NCI-H2196 treated with DMSO at 0.1 percent for 48 hours (cell line): Measurements from ENCODE around the gene AADACL3.
"Not testable (repeated sequence)": the region's sequence is repeated elsewhere in the genome, so short reads cannot be mapped to it uniquely, and the experiment has no call there.

Source experiments
- DNase-seq: peaks from one replicate; lab custom pipeline; 2025; ENCODE audit not compliant: unreplicated experiment; lab: John Stamatoyannopoulos, UW

The AADACL3 gene

DNA sequence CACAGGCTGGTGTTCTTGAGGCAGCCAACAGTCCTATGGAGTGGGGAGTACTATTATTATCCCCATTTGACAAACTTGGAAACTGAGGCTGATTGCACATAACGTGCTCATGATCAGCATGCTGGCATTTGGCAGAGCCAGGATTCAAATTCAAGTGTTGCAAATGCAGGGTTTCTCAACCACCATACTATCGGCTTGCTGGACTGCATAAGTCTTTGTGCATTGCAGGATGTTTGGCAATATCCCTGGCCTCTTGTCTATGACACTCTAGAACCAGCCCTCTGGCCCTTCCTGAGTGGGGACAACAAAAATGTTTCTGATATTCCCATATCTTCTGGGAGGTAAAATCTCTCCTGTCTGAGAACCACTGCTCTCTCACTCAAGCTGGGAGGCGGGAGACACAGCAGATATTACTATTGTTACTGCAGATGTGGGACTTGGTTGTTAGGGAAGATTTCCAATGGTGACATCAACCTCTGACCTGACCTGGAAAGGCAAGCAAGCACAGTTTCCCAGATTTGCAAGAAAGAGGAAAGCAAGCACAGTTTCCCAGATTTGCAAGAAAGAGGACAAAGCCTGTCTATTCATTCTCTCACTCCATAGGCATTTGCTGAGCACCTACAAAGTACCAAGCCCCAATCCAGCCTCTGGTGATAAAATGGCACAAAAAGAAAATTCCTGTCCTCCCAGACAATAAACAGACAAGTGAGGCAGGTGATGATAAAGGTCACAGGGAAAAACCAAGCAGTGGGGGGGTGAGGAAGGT, 1.0 kb upstream of the AADACL3 start:
- DNase-seq, result no peak

DNA sequence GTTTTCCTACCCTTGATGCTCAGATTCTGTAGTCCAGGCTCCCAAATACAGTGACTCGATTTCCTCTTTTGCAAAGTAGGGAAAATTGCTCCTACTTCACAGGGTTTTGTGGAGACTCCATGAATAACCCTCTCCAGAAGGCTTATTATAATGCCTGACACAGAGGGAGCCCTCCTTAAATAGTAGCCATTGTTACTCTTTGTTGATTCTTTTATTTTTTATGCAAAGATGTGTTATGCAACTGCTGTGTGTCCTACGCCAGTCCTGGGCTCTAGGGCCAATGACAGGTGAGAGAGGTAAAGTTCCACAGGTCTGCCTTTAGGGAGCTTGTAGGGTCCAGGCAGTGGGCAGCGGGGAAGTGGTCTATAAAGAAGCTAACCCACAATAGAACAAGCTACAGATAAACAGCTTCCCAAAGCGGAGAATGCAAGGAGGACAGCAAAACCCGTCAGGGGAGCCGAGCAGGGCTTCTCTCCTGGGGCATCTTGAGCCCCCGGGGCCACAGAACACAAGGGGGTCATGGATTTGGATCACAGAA, 1.5 kb downstream of the AADACL3 start:
- DNase-seq, result no peak

DNA sequence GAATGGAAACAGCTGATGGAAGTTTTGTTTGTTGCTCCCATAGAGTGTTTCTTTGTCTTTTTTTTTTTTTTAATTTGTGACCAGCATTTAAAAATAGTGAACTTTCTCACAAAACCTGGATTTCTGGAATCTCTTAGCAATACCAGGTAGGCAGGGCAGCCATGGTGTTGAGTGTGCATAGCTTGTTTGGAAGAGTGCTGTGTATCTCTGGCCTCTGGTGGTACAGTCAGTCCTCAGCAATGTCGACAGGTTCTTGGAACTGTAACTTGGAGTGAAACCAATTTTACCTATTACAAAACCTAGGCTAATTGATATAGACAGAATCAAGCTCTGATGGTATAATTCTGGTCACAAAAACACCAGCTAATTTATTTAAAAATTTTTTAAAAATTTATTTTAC, 6.7 kb downstream of the AADACL3 start:
- DNase-seq, result no peak

DNA sequence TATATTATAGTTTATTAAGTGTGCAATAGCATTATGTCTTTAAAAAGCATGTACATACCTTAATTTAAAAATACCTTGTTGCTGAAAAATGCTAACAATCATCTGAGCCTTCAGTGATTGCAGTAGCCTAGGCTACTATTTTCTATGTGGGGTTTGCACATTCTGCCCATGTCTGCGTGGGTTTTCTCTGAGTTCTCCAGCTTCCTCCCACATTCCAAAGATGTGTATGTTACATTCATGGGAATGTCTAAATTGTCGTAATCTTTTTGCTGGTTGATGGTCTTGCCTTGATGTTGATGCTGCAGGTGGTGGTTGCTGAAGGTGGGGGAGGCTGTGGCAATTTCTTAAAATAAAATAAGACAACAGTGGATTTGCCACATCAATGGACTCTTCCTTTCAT, 12.5 kb downstream of the AADACL3 start:
- DNase-seq, result no peak

DNA sequence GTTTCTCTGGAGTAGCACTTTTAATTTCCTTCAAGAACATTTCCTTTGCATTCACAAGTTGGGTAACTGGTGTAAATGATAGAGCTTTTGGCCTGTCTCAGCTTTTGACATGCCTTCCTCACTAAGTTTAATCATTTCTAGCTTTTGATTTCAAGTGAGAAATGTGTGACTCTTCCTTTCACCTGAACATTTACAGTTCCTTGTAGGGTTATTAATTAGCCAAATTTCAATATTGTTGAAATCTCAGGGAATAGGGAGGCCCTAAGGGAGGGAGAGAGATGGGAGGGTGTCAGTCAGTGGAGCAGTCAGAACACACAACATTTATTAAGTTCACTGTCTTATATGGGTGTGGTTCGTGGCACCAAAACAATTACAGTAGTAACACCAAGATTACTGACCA, 14.2 kb downstream of the AADACL3 start:
- DNase-seq, result no peak

DNA sequence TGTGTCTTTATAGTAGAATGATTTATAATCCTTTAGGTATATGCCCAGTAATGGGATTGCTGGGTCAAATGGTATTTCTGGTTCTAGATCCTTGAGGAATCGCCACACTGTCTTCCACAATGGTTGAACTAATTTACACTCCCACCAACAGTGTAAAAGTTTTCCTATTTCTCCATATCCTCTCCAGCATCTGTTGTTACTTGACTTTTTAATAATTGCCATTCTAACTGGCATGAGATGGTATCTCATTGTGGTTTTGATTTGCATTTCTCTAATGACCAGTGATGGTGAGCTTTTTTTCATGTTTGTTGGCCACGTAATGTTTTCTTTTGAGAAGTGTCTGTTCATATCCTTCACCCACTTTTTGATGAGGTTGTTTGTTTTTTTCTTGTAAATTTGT, 15.2 kb downstream of the AADACL3 start:
- not testable (repeated sequence) for DNase-seq

DNA sequence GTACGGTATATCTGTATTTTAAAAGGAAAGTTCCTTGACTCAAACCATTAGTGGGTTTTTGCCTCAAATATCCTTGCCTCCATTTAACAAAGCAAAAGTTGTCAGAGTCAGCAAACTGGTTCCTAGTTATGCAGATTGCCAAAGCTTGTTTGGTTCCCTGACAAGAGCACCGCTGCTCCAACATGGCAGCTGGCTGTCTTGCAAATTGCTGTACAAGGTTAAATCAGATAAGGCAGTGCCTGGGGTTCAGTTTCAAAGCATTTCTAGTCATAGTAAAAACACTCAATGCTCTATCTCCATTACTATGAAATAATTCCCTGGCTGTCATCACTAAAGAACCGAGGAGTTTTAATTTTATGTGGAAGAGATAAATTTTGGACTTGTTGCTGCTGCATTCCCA, 18.7 kb downstream of the AADACL3 start:
- DNase-seq, result no peak

DNA sequence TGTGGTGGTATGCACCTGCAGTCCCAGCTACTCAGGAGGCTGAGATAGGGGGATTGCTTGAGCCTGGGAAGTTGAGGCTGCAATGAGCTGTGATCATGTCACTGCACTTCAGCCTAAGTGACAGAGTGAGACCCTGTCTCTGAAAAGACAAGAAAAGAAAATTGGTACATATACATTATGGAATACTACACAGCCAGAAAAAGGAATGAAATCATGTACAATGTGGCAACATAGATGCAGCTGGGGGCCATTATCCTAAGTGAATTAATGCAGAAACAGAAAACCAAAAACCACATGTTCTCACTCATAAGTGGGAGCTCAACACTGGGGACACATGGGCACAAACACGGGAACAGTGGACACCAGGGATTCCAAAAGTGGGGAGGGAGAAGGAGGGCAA, 23.0 kb downstream of the AADACL3 start:
- no peak for DNase-seq

DNA sequence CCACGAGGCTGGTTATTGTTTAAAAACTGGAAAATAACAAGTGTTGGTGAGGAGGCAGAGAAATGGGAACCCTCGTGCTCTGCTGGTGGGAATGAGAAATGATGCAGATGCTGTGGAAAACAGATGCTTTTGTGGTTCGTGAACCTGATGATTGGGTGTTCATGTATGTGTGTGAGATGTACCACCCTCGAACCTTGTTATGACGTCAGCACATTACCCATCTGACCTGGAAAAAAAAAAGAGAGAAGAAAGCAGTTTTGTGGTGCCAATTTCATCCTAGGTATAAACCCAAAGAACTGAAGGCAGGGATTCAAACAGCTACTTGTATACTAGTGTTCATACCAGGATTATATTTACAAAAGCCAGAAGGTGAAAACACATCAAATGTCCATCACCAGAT, 23.7 kb downstream of the AADACL3 start:
- no peak for DNase-seq

DNA sequence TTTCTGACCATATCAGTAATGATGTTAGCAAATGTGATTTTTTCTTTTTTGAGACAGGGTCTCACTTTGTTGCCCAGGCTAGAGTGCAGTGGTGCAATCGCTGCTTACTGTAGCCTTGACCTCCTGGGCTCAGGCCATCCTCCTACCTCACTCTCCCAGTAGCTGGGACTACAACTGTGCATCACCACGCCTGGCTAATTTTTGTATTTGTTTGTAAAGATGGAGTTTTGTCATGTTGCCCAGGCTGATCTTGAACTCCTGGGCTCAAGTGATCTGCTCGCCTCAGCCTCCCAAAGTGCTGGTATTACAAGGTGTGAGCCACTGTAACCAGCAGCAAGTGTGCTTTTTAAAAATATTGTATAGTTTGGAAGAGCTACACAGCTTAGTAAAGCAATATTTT, 26.0 kb downstream of the AADACL3 start:
- DNase-seq, result no peak

DNA sequence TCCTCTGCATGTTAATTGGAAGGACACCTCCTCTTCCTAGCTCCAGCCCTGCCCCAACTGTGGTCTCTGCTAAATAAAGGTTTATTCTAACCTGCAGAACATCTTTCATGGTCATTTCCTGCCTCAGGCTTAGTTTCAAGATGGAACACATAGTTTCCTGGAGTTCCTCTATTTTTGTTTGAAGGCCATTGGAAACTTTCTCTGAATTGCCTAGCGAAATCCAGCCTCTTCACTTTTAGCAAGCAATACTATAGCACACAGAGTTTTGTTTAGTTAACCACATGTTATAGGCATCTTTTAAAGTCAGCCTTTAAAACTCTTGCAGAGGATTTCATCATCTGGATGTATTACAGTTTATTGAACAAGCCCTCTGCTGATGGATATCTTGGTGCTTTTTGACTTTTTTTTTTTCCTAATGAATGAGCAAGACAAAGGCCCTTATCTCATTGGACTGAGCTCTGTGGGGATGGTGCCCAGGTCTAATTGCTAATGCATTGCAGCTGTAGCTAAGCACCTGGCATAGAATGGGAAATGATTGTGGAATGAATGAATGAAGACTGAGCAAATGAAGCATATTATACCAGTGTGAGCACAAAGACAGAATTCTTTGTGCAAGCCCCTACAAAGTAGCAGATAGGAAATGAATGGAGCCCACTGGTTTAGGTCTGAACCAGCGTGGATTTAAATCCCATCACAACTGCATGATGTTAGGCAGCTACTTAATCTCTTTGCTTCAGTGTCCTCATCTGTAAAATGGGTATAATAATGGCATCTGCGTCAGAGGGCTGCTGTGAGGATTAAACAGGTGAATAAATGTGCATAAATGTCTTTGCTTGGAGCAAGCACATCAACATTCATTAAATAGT, 29.4 kb downstream of the AADACL3 start:
- no peak for DNase-seq

DNA sequence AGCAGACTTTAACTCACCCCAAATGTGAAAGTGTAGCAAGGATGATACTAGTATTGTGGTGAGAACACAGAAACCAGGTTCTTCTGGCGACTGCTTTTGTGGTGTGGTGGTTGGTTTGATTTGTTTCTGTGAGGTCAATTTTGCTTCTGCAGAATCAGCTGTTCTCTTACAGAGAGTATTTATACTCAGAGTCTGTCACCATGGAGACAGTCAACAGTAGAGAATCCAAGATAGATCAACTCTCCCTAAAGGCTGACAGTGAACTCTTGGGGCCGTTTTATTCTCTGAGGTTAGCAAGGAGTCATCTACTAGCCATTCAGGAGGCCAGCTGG, 30.0 kb downstream of the AADACL3 start, which contains the start of gene CFAP107:
TSS of gene CFAP107 (plus strand) at position 209 of the 332 bp plus-strand sequence. CDS start 231 bp downstream, outside the sequence.
- no peak for DNase-seq

DNA sequence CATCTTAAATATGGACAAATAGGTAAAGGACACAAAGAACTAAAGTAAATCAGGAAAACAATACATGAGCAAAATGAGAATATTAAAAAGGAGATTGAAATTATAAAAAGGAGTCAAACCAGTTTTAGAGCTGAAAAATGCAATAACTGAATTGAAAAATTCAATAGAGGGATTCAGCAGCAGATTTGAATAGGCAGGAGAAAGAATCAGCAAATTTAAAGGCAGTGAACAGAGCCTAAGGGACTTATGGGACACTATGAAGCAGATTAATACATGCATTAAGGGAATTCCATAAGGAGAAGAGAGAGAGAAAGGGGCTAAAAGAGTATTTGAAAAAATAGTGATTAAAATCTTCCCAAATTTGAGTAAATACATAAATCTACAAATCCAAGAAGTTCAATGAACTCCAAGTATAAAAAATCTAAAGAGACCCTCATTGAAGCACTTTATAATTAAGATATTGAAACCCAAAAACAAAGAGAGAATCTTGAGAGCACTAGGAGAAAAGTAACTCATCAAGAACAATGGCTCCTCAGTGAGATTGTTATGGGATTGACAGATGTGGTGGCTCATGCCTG, 33.0 kb downstream of the AADACL3 start:
- DNase-seq, result no peak

DNA sequence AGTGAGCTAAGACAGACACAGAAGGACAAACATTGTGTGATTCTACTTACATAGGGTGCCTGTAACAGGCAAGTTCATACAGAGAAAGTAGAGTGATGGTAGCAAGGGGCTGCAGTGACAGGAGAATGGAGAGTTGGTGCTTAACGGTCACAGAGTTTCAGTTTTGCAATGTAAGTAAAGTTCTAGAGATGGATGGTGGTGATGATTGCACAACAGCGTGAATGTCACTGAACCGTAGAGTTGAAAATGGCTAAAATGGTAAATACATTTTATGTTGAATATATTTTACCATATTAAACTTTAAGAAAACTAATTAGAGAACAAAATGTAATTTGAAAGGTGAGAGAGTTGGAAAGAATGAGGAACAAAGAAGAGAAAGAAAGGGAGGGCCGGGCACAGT, 38.8 kb downstream of the AADACL3 start:
- DNase-seq, result no peak

DNA sequence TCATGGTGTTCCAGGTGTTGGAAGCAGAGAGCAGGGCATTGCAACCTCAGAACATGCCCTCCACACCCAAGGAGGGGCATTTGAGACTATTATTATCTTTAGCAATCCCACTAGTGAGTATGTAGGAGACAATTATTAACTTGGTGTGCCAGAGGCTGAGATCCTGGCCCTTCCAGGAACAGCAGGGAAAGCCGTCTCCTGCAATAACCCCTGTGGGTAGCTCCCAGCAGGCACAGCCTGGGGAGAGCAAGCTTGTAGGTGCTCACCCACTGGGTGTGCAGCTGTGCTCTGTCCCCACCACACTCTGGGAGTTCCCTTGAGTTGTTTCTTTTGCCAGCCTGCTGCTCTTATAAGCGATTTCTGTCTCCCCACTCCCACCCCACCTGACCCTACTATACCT, 40.4 kb downstream of the AADACL3 start:
- no peak for DNase-seq

DNA sequence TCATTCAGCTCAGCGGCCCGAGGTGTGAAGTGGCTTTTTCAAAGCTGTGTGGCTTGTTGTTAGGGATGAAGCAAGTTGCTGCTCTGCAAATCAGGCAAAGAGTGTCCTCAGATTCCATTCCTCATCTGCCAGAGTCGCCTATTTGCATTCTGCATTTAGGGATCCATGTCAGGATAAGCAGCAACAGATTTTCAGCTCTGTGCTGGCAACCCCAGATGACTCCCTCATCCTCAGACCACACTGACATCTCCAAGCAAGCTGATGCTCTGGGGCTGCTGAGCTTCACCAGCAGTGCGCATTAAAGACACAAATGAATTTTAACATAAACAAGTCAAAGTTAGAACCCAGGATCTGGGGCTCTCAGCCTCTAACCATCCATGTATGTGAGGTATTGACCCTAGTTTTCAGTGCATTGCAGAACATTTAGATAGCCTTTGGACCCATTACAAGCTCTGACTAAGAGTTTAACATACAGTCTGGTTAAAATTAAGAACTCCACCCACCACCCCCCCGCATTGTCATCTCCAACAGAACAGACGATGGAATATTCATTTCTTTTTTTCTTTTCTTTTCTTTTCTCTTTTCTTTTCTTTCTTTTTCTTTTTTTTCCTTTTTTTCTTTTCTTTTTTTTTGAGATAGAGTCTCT, 41.0 kb downstream of the AADACL3 start:
- DNase-seq, result no peak

DNA sequence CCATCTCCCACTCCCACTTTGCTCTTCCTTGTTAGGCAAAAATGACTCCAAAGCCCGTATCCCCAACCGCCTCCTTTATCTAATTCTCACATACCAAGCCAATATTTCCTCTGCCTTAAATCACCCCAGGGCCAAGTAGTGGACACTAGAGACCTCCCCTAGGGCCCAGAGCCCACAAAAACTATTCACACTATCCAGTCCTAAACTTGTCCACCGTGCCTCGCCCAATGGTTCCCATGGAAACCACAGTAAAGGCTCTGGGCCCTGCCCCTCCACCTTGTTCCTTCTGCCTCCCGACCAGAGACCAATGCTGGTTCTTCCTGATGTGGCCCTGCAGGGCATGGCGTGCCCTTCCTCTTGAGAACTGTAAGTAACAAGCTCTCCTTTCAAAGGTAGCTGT, 41.9 kb downstream of the AADACL3 start:
- DNase-seq, result no peak

DNA sequence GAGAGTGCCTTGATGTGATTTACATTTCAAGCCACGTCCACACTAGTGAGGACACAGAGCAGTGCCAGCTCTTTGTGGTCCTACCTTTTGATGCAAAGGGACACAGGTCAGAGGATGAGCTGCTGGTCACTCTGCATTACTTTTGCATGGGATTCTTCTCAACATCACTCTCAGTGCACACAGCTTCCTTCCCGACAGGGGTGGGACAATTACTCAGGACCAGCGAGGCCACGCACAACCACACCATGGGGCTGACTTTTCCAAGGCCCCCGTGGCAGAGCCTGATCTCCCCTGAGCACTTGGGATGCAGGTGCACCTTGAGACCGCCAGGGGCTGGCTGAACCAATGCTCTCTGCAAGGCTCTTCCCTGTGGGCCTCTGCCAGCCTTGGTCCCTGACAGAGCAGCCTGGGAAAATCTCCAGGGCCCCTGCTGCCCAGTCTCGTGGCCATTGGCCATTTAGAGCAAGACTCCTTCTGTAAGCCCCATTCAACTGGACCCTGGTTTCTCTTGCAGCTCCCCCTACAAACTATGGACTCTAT, 44.4 kb downstream of the AADACL3 start:
- no peak for DNase-seq

DNA sequence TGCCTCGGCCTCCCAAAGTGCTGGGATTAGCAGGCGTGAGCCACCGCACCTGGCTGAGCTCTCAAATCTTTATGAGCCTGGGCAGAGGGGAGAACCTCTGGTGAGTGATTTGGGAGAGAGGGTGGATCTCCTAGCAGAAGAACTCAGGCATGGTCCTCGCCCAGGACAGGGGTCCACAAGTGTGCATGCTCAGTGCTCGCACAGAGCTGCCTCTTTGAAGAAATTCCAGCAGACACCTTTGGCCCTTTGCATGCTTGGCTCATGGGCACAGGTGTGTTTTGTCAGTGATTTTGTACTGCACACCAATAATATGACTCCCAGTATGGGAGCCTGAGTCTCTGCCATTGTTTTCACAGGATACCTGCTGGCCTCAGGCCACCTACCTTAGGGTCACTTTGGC, 45.9 kb downstream of the AADACL3 start:
- DNase-seq, result no peak

DNA sequence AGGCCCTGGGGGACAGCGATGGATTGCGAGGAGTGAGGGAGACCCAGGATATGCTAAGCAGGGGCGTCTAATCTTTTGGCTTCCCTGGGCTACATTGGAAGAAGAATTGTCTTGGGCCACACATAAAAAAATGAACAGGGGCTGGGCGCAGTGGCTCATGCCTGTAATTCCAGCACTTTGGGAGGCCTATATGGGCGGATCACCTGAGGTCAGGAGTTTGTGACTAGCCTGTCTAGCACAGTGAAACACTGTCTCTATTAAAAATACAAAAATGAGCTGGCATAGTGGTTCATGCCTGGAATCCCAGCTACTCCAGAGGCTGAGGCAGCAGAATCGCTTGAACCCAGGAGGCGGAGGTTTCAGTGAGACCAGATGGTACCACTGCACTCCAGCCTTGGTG, 46.9 kb downstream of the AADACL3 start:
- no peak for DNase-seq

DNA sequence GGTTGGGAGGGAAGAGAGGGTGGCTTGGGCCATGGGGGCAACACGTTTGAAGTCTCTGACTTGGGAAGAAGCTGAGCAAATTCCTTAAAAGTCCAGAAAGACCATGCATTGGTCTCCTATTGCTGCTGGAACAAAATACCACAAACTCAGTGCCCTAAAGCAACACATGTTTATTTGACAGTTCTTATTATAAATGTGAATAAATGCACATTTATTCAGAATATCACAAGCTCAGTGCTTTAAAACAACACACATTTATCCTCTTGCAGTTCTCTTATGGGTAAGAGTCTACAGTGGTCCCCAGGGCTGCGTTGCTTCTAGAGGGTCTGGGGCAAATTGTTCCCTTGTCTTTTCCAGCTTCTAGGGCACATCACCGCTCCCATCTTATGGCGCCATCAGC, 47.6 kb downstream of the AADACL3 start:
- DNase-seq, result no peak
